GM12878 (cell line): ENCODE results near the gene NLGN4X. TPM values are rescaled to one million over a fixed set of nuclear protein-coding genes. Genes with fewer than 3 reads are reported as not detected.
A peak's percentile ranks its signal among the peaks of the same experiment; 100 is the strongest.

ENCODE experiments used
- ATAC-seq: fragments of 200-7000 bp; cut with Tn5 transposase; 3 replicates; pipeline ENCODE4 v1.9.1; 2020; ENCODE audit warnings: mild to moderate bottlenecking, moderate library complexity
- BruUV-seq: library from RNA; stranded (reverse); fragments of 400-500 nt; replicated peaks from 2 replicates; lab custom pipeline; 2021; lab: Mats Ljungman, UMichigan
- CTCF ChIA-PET: fragments of 300-600 bp; sonication (Branson Sonifier 250); formaldehyde crosslinking; extraction: SDS; loops from one replicate; lab custom pipeline; 2021; ENCODE audit warnings: inconsistent platforms; lab: Yijun Ruan, JAX
- POLR2A ChIA-PET: fragments of 350-600 bp; formaldehyde crosslinking; extraction: SDS; loops from one replicate; lab custom pipeline; 2021; ENCODE audit warnings: inconsistent platforms; lab: Charles Lee
- RAD21 ChIA-PET: fragments of 300-600 bp; sonication (Branson Sonifier 250); formaldehyde crosslinking; loops from one replicate; lab custom pipeline; 2023; ENCODE audit warnings: antibody characterized with exemption; ENCODE audit not compliant: unreplicated experiment; lab: Charles Lee
- SMC1A ChIA-PET: fragments of 300-600 bp; sonication (Branson Sonifier 250); formaldehyde crosslinking; loops from one replicate; lab custom pipeline; 2023; ENCODE audit not compliant: unreplicated experiment, uncharacterized antibody; lab: Charles Lee
- DNase-seq: peaks from one replicate; pipeline ENCODE4 v3.0.0-alpha.2; 2011; ENCODE audit warnings: low read depth, low spot score
- FAIRE-seq: peaks from 3 replicates; lab custom pipeline; 2011; peaks lifted over from hg19 to GRCh38; lab: Jason Lieb, UNC
- H2AFZ ChIP-seq: 2 replicates; pipeline ENCODE4 v1.6.0; 2011; ENCODE audit warnings: low read depth, low read length, control low read depth; ENCODE audit not compliant: control insufficient read depth
- H3K27ac ChIP-seq: 2 replicates; pipeline ENCODE4 v1.5.1; 2011; ENCODE audit warnings: control low read depth; ENCODE audit not compliant: control insufficient read depth, insufficient read depth
- H3K27me3 ChIP-seq, 2 experiments: replicated peaks in 1 of 2; 2 replicates each; pipeline versions ENCODE4 v1.6.0 to v1.6.1; 2011; ENCODE audit warnings: low read length in 1 of 2; ENCODE audit not compliant: control insufficient read depth in 2 of 2, insufficient read depth in 2 of 2
- H3K36me3 ChIP-seq, 2 experiments: 2 replicates each; pipeline ENCODE4 v1.5.1; 2011; ENCODE audit warnings: low read length in 1 of 2; ENCODE audit not compliant: control insufficient read depth in 2 of 2, insufficient read depth in 2 of 2
- H3K4me1 ChIP-seq: 2 replicates; pipeline ENCODE4 v1.6.1; 2011; ENCODE audit warnings: mild to moderate bottlenecking, low read length, moderate library complexity, mixed read lengths; ENCODE audit not compliant: control insufficient read depth, insufficient read depth
- H3K4me2 ChIP-seq: 2 replicates; pipeline ENCODE4 v1.6.0; 2011; ENCODE audit warnings: control low read depth; ENCODE audit not compliant: control insufficient read depth, insufficient read depth
- H3K4me3 ChIP-seq: fragments of 200-600 bp; sonication (generic); 2 replicates; pipeline ENCODE4 v1.5.1; 2016
- H3K79me2 ChIP-seq: 2 replicates; pipeline ENCODE4 v1.6.0; 2011; ENCODE audit warnings: low read length; ENCODE audit not compliant: control insufficient read depth, insufficient read depth
- H3K9ac ChIP-seq: 2 replicates; pipeline ENCODE4 v1.8.0; 2011; ENCODE audit warnings: low read length, control low read depth, mixed read lengths; ENCODE audit not compliant: control insufficient read depth, insufficient read depth
- H3K9me3 ChIP-seq: replicated peaks from 3 replicates; pipeline ENCODE4 v1.5.1; 2011; ENCODE audit warnings: mild to moderate bottlenecking, low read length; ENCODE audit not compliant: control insufficient read depth, insufficient read depth
- H4K20me1 ChIP-seq: 2 replicates; pipeline ENCODE4 v1.6.0; 2011; ENCODE audit not compliant: control insufficient read depth, insufficient read depth
- ATF2 ChIP-seq: IDR thresholded peaks from 2 replicates; pipeline ENCODE4 v1.6.1; 2012; ENCODE audit warnings: low read length, inconsistent platforms
- JUND ChIP-seq: IDR thresholded peaks from 2 replicates; pipeline ENCODE4 v1.6.1; 2012; ENCODE audit warnings: low read depth, mild to moderate bottlenecking, low read length, improper control_type of control experiment, moderate library complexity
- SPI1 ChIP-seq: IDR thresholded peaks from 2 replicates; pipeline ENCODE4 v1.6.1; 2011; ENCODE audit warnings: low read depth, mild to moderate bottlenecking, low read length, moderate library complexity, borderline replicate concordance; ENCODE audit not compliant: insufficient read depth
- ZNF687 ChIP-seq: fragments of 450-650 bp; IDR thresholded peaks from 2 replicates; pipeline ENCODE4 v1.6.1; 2017; ENCODE audit warnings: mild to moderate bottlenecking, moderate library complexity
- WGBS: methylation state at CpG from one replicate; pipeline ENCODE4 v1.1.6; 2016; ENCODE audit warnings: low lambda C conversion rate; ENCODE audit not compliant: insufficient replicate concordance, insufficient coverage; ENCODE audit errors: missing lambda C conversion rate; 5-methylcytosine and 5-hydroxymethylcytosine counted together
- in situ Hi-C: fragments of 300-500 bp; cut with MboI; formaldehyde crosslinking; loops from 9 replicates; pipeline ENCODE4 v1.14.3; 2018; ENCODE audit warnings: mixed read lengths
- intact Hi-C: fragments of 100-400 bp; cut with micrococcal nuclease; formaldehyde crosslinking; loops from one replicate; pipeline ENCODE4 v1.14.2; 2022; ENCODE audit not compliant: unreplicated experiment
- polyA plus RNA-seq, 11 experiments: library from polyadenylated mRNA; depleted of rRNA in 4 of 11; unstranded in 6 of 11; stranded (reverse) in 5 of 11; fragments of >200 nt; fragmentation: Nextera tagmentation in 4 of 11; fragmentation: Illumina TruSeq in 1 of 11; extraction: Ambion mirVana in 4 of 11; extraction: Trizol in 1 of 11; gene quantifications; 1 replicate in 1 of 11; 2 replicates in 10 of 11; pipeline versions ENCODE4 v1.2.1 to v1.2.3, GENCODE V29; 2011 to 2016; ENCODE audit warnings: inconsistent platforms in 2 of 11, missing spikeins in 2 of 11, low read depth in 1 of 11
- total RNA-seq, 4 experiments: library from RNA; depleted of rRNA in 3 of 4; stranded (reverse); fragments of >200 nt in 3 of 4; fragmentation: Illumina TruSeq in 1 of 4; extraction: Trizol in 1 of 4; gene quantifications; 2 replicates each; pipeline versions ENCODE4 v1.2.1 to v1.2.3, GENCODE V29; 2013 to 2021

The NLGN4X gene
- total and polyA plus RNA-seq, 10 of the 15 experiments (the other 5 are each of a cell fraction or from before 2014, with no cell fraction given), result 0.02 to 1.5 (median 0.09) TPM; not detected in 2

- no peak for DNase-seq
- ATAC-seq, result no peak; the same call in 2 of the 3 replicates
- BruUV-seq, result no TSS peak
- H3K4me1 ChIP-seq, result no peaks in the 10 kb centered on the region
- in situ Hi-C loops (no loop called here), intact Hi-C loops (no loop called here)
- H3K27me3 ChIP-seq, result no peaks in the 10 kb centered on the region
- no peaks in the 10 kb centered on the region for H3K9me3 ChIP-seq
- POLR2A ChIA-PET, result no interaction called here
- peak; percentile 52; the same call in 1 of the 2 replicates for TF ChIP-seq SPI1
- TF ChIP-seq JUND, result no peak
- TF ChIP-seq ATF2, result no peak
- no peak overlapping the region for H3K27ac ChIP-seq
- CTCF ChIA-PET, result interaction anchor here (0.7 kb wide), 1 partner anchor 1904 kb away, joined by 3 read pairs; no protein-coding TSS in a partner anchor
- no peak overlapping the region for H3K9ac ChIP-seq
- no peak for FAIRE-seq
- 30% methylated on average over 5 of the region's 6 CpGs for WGBS
- H3K79me2 ChIP-seq, result no peaks in the 10 kb centered on the region
- H4K20me1 ChIP-seq, result no peaks in the 10 kb centered on the region
- RAD21 ChIA-PET, result no interaction called here
- H2AFZ ChIP-seq, result no peak overlapping the region
- no peaks in the 10 kb centered on the region for H3K36me3 ChIP-seq
- SMC1A ChIA-PET, result interaction anchor here (0.7 kb wide), 1 partner anchor 79 kb away, joined by 3 read pairs; no protein-coding TSS in a partner anchor
- no peak overlapping the region for H3K4me3 ChIP-seq
- H3K4me2 ChIP-seq, result no peak overlapping the region
Observed at GRCh38 chrX:5857232-5857631, 371.4 kb downstream of the NLGN4X start.

- intact Hi-C loops (no loop called here), in situ Hi-C loops (no loop called here)
- no peaks in the 10 kb centered on the region for H4K20me1 ChIP-seq
- no peak overlapping the region for H3K9ac ChIP-seq
- no peak for FAIRE-seq
- H3K9me3 ChIP-seq, result no peaks in the 10 kb centered on the region
- no peak overlapping the region for H3K27ac ChIP-seq
- no peaks in the 10 kb centered on the region for H3K79me2 ChIP-seq
- no peaks in the 10 kb centered on the region for H3K4me1 ChIP-seq
- RAD21 ChIA-PET, result no interaction called here
- POLR2A ChIA-PET, result no interaction called here
- SMC1A ChIA-PET, result interaction anchor here (1.2 kb wide), 1 partner anchor 12 kb away, joined by 4 read pairs; no protein-coding TSS in a partner anchor
- no peaks in the 10 kb centered on the region for H3K36me3 ChIP-seq
- H3K4me3 ChIP-seq, result no peak overlapping the region
- no TSS peak for BruUV-seq
- no peak overlapping the region for H3K4me2 ChIP-seq
- DNase-seq, result no peak
- no peak for TF ChIP-seq ZNF687
- CTCF ChIA-PET, result no interaction called here
- ATAC-seq, result no peak
- no peaks in the 10 kb centered on the region for H3K27me3 ChIP-seq
- no peak overlapping the region for H2AFZ ChIP-seq
- WGBS, result 9% methylated on average over 2 of the region's 2 CpGs
Observed at GRCh38 chrX:5852941-5853340, 375.7 kb downstream of the NLGN4X start.
